GOT3 (cell line): ENCODE measurements around the gene NARS2.

ENCODE experiments used
- DNase-seq: peaks from one replicate; lab custom pipeline; 2025; ENCODE audit warnings: mixed read lengths; lab: John Stamatoyannopoulos, UW

Gene NARS2

GRCh38 chr11:78414321-78415051 lies 160.2 kb downstream of the NARS2 start:
- DNase-seq = no peak

- DNase-seq = no peak
Measured at GRCh38 chr11:78408619-78409018, 166.0 kb downstream of the NARS2 start.

GRCh38 chr11:78406568-78407196 lies 168.0 kb downstream of the NARS2 start:
- DNase-seq = no peak

GRCh38 chr11:78405805-78406204 lies 168.9 kb downstream of the NARS2 start:
- no peak for DNase-seq

GRCh38 chr11:78403781-78404180 lies 170.9 kb downstream of the NARS2 start:
- DNase-seq = no peak

- no peak for DNase-seq
Measured at GRCh38 chr11:78402847-78403246, 171.8 kb downstream of the NARS2 start.

- no peak for DNase-seq
Measured at GRCh38 chr11:78400702-78401101, 174.0 kb downstream of the NARS2 start.

- DNase-seq = no peak
Measured at GRCh38 chr11:78400116-78400515, 174.5 kb downstream of the NARS2 start.

GRCh38 chr11:78399136-78399535 lies 175.5 kb downstream of the NARS2 start:
- DNase-seq = no peak

- DNase-seq = no peak
Measured at GRCh38 chr11:78398715-78399114, 175.9 kb downstream of the NARS2 start.

- no peak for DNase-seq
Measured at GRCh38 chr11:78397398-78397797, 177.3 kb downstream of the NARS2 start.

GRCh38 chr11:78395597-78395996 lies 179.1 kb downstream of the NARS2 start:
- no peak for DNase-seq

- no peak for DNase-seq
Measured at GRCh38 chr11:78392854-78393253, 181.8 kb downstream of the NARS2 start.

- DNase-seq = no peak
Measured at GRCh38 chr11:78391424-78391823, 183.2 kb downstream of the NARS2 start.

- DNase-seq = no peak
Measured at GRCh38 chr11:78390809-78391208, 183.9 kb downstream of the NARS2 start.

- no peak for DNase-seq
Measured at GRCh38 chr11:78386215-78386941, 188.3 kb downstream of the NARS2 start.
